HTERT RPE-1 (cell line): ENCODE data around the gene PITX2.

Experiments used
- in situ Hi-C: fragments of 300-500 bp; cut with MboI; formaldehyde crosslinking; loops from 4 replicates; pipeline ENCODE4 v1.14.3; 2020; ENCODE audit warnings: low sequenced_read_pairs

PITX2 gene

GRCh38 chr4:110636680-110637407 lies 14.0 kb upstream of the PITX2 start:
- in situ Hi-C loops = no loop called here

- in situ Hi-C loops = no loop called here
These were observed 13.3 kb upstream of the PITX2 start for GRCh38 chr4:110636171-110636679.

GRCh38 chr4:110635163-110635865 lies 12.4 kb upstream of the PITX2 start:
- in situ Hi-C loops = no loop called here

GRCh38 chr4:110634350-110635162 lies 11.7 kb upstream of the PITX2 start:
- in situ Hi-C loops = no loop called here

GRCh38 chr4:110633358-110634341 lies 10.8 kb upstream of the PITX2 start:
- in situ Hi-C loops = no loop called here

- in situ Hi-C loops = no loop called here
These were observed 9.9 kb upstream of the PITX2 start for GRCh38 chr4:110632506-110633357.

- in situ Hi-C loops = no loop called here
These were observed 9.0 kb upstream of the PITX2 start for GRCh38 chr4:110631584-110632505.

- in situ Hi-C loops = no loop called here
These were observed 8.0 kb upstream of the PITX2 start for GRCh38 chr4:110630688-110631402.

GRCh38 chr4:110629780-110630687 lies 7.2 kb upstream of the PITX2 start:
- in situ Hi-C loops = no loop called here

GRCh38 chr4:110629214-110629754 lies 6.4 kb upstream of the PITX2 start:
- in situ Hi-C loops = no loop called here

GRCh38 chr4:110628663-110629213 lies 5.9 kb upstream of the PITX2 start:
- in situ Hi-C loops = no loop called here

- in situ Hi-C loops = no loop called here
These were observed 5.2 kb upstream of the PITX2 start for GRCh38 chr4:110627977-110628662.

GRCh38 chr4:110626532-110627153 lies 3.8 kb upstream of the PITX2 start:
- in situ Hi-C loops = no loop called here

GRCh38 chr4:110625576-110626257 lies 2.8 kb upstream of the PITX2 start:
- in situ Hi-C loops = no loop called here
